ENCODE results near the gene RFX3. TPM values are rescaled to one million over a fixed set of nuclear protein-coding genes. Genes with fewer than 3 reads are reported as not detected.

The RFX3 gene
- total and polyA plus RNA-seq, 4 donors: 0.30 to 4.6 (median 1.5) TPM

GRCh38 chr9:3413984-3414383 lies 111.8 kb downstream of the RFX3 start:
- TF ChIP-seq SP1 (IDR thresholded peaks at IDR 0.05) (no peak), FOXA1 (IDR thresholded peaks at IDR 0.05) (no peak), GABPA (IDR thresholded peaks at IDR 0.05 in 1 of 2, conservative IDR thresholded peaks at IDR 0.05 in 1 of 2) (no peak), RAD21 (IDR thresholded peaks at IDR 0.05) (no peak), CTCF (IDR thresholded peaks at IDR 0.05; ENCODE audit: low read depth, low read length, missing input control) (no peak), HNF4A (conservative IDR thresholded peaks at IDR 0.05) (no peak), FOXA2 (IDR thresholded peaks at IDR 0.05) (no peak), HNF4G (IDR thresholded peaks at IDR 0.05) (no peak), ZBTB33 (IDR thresholded peaks at IDR 0.05) (no peak)
- Histone ChIP-seq H3K9me3 (ENCODE audit: control insufficient read depth in 4 of 4, low read length in 3 of 4) (no peaks in the 10 kb centered on the region), H3K9ac (ENCODE audit: low read depth in 1 of 2, low read length in 2 of 2) (no peak overlapping the region), H3K27me3 (ENCODE audit: control insufficient read depth in 4 of 4, insufficient read depth in 4 of 4, low read length in 3 of 4) (no peaks in the 10 kb centered on the region), H3K36me3 (ENCODE audit: control insufficient read depth in 4 of 4, insufficient read depth in 3 of 4, low read depth in 1 of 4, low read length in 3 of 4) (peaks cover 0 to 2% (median 0%) of the 10 kb centered on the region in 4 donors), H3K4me3 (ENCODE audit: low read depth in 1 of 3, low read length in 3 of 3) (no peak overlapping the region), H3K27ac (ENCODE audit: low read depth in 1 of 2, low read length in 2 of 2) (no peak overlapping the region), H3K4me1 (ENCODE audit: control insufficient read depth in 4 of 4, insufficient read depth in 4 of 4, low read length in 3 of 4) (no peaks in the 10 kb centered on the region)
- DNase-seq (ENCODE audit: low spot score): no peak

- Histone ChIP-seq H3K27me3 (ENCODE audit: control insufficient read depth in 4 of 4, insufficient read depth in 4 of 4, low read length in 3 of 4) (no peaks in the 10 kb centered on the region), H3K4me3 (ENCODE audit: low read depth in 1 of 3, low read length in 3 of 3) (no peak overlapping the region), H3K36me3 (ENCODE audit: control insufficient read depth in 4 of 4, insufficient read depth in 3 of 4, low read depth in 1 of 4, low read length in 3 of 4) (peaks cover 0 to 2% (median 0%) of the 10 kb centered on the region in 4 donors), H3K9ac (ENCODE audit: low read depth in 1 of 2, low read length in 2 of 2) (no peak overlapping the region), H3K9me3 (ENCODE audit: control insufficient read depth in 4 of 4, low read length in 3 of 4) (no peaks in the 10 kb centered on the region), H3K27ac (ENCODE audit: low read depth in 1 of 2, low read length in 2 of 2) (no peak overlapping the region), H3K4me1 (ENCODE audit: control insufficient read depth in 4 of 4, insufficient read depth in 4 of 4, low read length in 3 of 4) (no peaks in the 10 kb centered on the region)
- DNase-seq (ENCODE audit: low spot score): no peak
- TF ChIP-seq ATF3 (IDR thresholded peaks at IDR 0.05) (no peak), CTCF (IDR thresholded peaks at IDR 0.05; ENCODE audit: low read depth, low read length, missing input control) (no peak), FOXA1 (IDR thresholded peaks at IDR 0.05) (no peak), ZBTB33 (IDR thresholded peaks at IDR 0.05) (no peak), SP1 (IDR thresholded peaks at IDR 0.05) (no peak), EGR1 (IDR thresholded peaks at IDR 0.05; ENCODE audit: low read depth in 2 of 2) (no peak), NR2F2 (IDR thresholded peaks at IDR 0.05) (no peak), TAF1 (conservative IDR thresholded peaks at IDR 0.05) (no peak), HNF4A (conservative IDR thresholded peaks at IDR 0.05) (no peak), JUND (IDR thresholded peaks at IDR 0.05) (no peak), MAX (IDR thresholded peaks at IDR 0.05) (no peak), RXRA (IDR thresholded peaks at IDR 0.05) (no peak), YY1 (IDR thresholded peaks at IDR 0.05) (no peak), RAD21 (IDR thresholded peaks at IDR 0.05) (no peak), FOXA2 (IDR thresholded peaks at IDR 0.05) (no peak), HNF4G (IDR thresholded peaks at IDR 0.05) (no peak), REST (IDR thresholded peaks at IDR 0.05) (no peak)
- WGBS: 96% methylated on average over 4 of the region's 4 CpGs
Measured at GRCh38 chr9:3410461-3410860, 115.3 kb downstream of the RFX3 start.

All from liver (tissue), 9 donors.